Measurements from ENCODE around the gene SLC1A4.

- TF ChIP-seq, protein P1, sequence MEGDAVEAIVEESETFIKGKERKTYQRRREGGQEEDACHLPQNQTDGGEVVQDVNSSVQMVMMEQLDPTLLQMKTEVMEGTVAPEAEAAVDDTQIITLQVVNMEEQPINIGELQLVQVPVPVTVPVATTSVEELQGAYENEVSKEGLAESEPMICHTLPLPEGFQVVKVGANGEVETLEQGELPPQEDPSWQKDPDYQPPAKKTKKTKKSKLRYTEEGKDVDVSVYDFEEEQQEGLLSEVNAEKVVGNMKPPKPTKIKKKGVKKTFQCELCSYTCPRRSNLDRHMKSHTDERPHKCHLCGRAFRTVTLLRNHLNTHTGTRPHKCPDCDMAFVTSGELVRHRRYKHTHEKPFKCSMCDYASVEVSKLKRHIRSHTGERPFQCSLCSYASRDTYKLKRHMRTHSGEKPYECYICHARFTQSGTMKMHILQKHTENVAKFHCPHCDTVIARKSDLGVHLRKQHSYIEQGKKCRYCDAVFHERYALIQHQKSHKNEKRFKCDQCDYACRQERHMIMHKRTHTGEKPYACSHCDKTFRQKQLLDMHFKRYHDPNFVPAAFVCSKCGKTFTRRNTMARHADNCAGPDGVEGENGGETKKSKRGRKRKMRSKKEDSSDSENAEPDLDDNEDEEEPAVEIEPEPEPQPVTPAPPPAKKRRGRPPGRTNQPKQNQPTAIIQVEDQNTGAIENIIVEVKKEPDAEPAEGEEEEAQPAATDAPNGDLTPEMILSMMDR (IDR thresholded peaks at IDR 0.05) = no peak
- no peak for TF ChIP-seq GABPA (IDR thresholded peaks at IDR 0.05; ENCODE audit: low read depth)
- TF ChIP-seq POLR2AphosphoS5 (IDR thresholded peaks at IDR 0.05; ENCODE audit: low read depth, low read length) = no peak
- TF ChIP-seq EP300 (IDR thresholded peaks at IDR 0.05; ENCODE audit: borderline replicate concordance in 1 of 2, low read depth in 1 of 2, low read length in 1 of 2) = no peak
- no peak for TF ChIP-seq GATA2 (CRISPR knock-in tag; IDR thresholded peaks at IDR 0.05)
- TF ChIP-seq ELF1 (IDR thresholded peaks at IDR 0.05) = no peak
- TF ChIP-seq FOSL2 (IDR thresholded peaks at IDR 0.05; ENCODE audit: borderline replicate concordance, low read depth) = no peak
- TF ChIP-seq, protein P2, sequence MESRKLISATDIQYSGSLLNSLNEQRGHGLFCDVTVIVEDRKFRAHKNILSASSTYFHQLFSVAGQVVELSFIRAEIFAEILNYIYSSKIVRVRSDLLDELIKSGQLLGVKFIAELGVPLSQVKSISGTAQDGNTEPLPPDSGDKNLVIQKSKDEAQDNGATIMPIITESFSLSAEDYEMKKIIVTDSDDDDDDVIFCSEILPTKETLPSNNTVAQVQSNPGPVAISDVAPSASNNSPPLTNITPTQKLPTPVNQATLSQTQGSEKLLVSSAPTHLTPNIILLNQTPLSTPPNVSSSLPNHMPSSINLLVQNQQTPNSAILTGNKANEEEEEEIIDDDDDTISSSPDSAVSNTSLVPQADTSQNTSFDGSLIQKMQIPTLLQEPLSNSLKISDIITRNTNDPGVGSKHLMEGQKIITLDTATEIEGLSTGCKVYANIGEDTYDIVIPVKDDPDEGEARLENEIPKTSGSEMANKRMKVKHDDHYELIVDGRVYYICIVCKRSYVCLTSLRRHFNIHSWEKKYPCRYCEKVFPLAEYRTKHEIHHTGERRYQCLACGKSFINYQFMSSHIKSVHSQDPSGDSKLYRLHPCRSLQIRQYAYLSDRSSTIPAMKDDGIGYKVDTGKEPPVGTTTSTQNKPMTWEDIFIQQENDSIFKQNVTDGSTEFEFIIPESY (IDR thresholded peaks at IDR 0.05; ENCODE audit: borderline replicate concordance, low read depth) = no peak
- no peak for TF ChIP-seq SIN3A (IDR thresholded peaks at IDR 0.05; ENCODE audit: borderline replicate concordance, low read depth, low read length)
- no peak for TF ChIP-seq RFX5 (IDR thresholded peaks at IDR 0.05; ENCODE audit: low read length)
Observed at GRCh38 chr2:64998658-64999061, 9.5 kb downstream of the SLC1A4 start.

Measured in SK-N-SH (cell line).